HFF-Myc (cell line): ENCODE data around the gene MYOM3.
"Not testable (repeated sequence)": the region's sequence is repeated elsewhere in the genome, so short reads cannot be mapped to it uniquely, and the experiment has no call there.

ENCODE experiments used
- DNase-seq: peaks from one replicate; pipeline ENCODE4 v3.0.0-alpha.2; 2011; ENCODE audit warnings: low read depth; ENCODE audit errors: extremely low read depth
- H3K4me3 ChIP-seq: replicated peaks from 2 replicates; pipeline ENCODE4 v1.5.1; 2011; ENCODE audit warnings: low read depth, mild to moderate bottlenecking, control low read depth, low read length
- TF ChIP-seq, protein P1 (sequence below): IDR thresholded peaks from 2 replicates; pipeline ENCODE4 v1.5.1; 2012; ENCODE audit warnings: mild to moderate bottlenecking, low read depth, low read length, control low read depth; ENCODE audit errors: missing control alignments

MYOM3 gene

DNA sequence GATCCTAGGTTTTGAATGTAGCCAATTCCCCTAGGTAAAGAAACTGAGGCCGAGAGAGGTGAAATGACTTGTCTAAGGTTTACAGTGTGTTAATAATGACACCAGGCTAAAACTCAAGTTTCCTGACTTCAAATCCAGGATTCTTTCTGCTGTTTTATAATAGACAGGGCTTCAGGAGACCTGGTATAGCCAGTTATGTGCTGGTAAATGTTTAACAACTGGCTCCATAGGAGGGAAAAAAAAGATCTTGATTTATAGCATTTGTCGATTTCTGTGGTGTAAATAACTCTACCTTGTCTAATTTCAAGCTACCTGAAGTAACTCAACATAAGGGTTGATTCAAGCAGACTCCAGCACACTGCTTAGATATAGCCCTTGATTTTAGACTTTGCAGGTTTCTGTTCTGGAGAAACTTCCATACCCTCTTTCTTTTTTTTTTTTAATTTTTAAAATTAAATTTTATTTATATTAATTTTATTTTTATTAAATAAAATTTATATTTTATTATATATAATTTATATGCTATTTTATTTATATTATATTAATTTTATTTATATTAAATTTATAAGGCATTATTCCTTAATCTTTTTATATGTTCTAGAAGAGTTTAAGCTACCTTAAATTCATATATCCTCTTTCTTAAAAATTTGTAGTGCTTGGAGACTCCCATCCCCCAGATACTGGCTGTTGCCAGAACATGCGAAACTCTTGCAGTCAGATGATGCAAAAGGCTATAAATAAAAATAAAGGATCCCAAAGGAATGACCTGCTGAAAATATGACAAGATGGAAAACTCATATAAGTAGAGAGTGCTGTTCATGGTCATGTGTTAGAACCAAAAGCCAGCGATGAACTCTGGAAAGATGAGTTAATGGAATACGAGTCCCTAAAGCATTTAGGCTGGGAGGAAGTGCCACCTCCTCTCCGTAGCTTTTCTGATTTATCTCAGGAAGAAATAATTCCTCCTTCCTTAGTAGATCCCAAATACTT, 96.4 kb downstream of the MYOM3 start:
- no peak overlapping the region for H3K4me3 ChIP-seq
- TF ChIP-seq, protein P1, sequence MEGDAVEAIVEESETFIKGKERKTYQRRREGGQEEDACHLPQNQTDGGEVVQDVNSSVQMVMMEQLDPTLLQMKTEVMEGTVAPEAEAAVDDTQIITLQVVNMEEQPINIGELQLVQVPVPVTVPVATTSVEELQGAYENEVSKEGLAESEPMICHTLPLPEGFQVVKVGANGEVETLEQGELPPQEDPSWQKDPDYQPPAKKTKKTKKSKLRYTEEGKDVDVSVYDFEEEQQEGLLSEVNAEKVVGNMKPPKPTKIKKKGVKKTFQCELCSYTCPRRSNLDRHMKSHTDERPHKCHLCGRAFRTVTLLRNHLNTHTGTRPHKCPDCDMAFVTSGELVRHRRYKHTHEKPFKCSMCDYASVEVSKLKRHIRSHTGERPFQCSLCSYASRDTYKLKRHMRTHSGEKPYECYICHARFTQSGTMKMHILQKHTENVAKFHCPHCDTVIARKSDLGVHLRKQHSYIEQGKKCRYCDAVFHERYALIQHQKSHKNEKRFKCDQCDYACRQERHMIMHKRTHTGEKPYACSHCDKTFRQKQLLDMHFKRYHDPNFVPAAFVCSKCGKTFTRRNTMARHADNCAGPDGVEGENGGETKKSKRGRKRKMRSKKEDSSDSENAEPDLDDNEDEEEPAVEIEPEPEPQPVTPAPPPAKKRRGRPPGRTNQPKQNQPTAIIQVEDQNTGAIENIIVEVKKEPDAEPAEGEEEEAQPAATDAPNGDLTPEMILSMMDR = no peak
- no peak for DNase-seq

DNA sequence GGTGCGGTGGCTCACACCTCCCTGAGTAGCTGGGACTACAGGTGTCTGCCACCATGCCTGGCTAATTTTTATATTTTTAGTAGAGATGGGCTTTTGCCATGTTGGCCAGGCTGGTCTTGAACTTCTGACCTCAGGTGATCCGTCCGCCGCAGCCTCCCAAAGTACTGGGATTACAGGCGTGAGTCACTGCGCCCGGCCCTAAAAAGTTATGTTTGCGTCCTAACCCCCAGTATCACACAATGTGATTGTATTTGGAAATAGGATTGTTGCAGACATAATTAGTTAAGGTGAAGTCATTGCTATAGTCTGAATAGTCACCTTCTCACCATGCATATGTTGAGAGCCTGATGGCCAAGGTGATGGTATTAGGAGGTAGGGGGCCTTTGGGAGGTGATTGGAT, 99.1 kb downstream of the MYOM3 start:
- H3K4me3 ChIP-seq, DNase-seq: not testable (repeated sequence)

DNA sequence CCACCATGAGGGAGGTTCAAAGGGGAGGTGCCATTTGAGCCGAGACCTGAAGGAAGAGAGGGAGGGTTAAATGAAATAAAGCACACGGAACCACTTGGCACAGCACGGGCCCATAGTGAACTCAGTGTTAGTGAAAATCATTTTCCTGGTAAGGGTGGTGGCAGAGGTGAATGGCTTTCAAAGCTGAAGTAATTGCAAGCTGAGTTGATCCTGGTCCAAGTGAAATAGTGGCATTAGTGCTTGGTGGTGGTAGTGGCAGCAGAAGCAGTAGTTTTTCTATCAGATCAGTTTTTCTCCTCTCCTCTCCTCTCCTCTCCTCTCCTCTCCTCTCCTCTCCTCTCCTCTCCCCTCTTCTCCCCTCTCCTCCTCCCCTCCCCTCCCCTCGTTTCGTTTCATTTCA, 101.3 kb downstream of the MYOM3 start:
- no peak overlapping the region for H3K4me3 ChIP-seq
- DNase-seq = no peak
- TF ChIP-seq, protein P1 = no peak

DNA sequence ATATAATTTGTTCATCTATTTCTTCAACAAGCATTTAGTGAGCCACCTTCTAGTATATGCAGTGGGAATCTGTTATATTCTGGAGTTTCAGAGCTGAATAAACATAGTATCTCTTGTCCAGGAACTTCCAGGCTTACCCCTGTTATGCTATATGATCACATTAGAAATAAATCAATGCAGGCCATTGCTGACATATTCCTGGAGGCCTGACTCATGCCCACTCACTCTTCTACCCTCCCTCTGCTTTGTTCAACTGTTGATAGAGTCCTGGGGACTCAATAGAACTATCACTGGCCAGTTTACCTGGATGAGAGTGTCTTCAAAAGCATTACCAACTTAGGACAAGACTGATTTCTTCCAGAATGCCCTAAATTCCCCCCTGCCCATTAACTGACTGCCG, 102.5 kb downstream of the MYOM3 start:
- TF ChIP-seq, protein P1 = no peak
- DNase-seq = no peak
- no peak overlapping the region for H3K4me3 ChIP-seq

DNA sequence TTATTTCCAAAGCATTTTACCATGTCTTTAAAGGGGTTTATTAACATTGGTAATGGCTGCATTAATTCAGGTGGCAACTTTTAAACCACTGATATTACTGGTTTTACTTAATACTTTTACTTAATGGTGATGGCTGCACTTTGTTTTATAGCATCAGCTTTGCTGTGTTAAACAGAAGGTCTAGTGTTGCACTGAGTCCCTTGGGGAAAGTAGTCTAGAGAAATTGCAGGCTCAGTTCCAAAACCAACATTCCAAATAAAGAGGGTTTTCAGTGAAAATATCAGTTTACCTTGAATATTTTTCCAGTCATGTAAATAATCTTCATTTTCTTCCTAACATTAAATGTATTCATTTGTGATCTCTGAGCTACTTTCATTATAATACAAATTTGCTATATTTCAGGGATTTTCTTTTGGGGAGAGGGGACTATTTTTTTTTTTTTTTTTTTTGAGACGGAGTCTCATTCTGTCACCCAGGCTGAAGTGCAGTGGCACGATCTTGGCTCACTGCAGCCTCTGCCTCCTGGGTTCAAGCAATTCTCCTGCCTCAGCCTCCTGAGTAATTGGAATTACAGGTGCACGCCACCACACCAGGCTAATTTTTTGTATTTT, 103.3 kb downstream of the MYOM3 start:
- H3K4me3 ChIP-seq, DNase-seq: not testable (repeated sequence)

DNA sequence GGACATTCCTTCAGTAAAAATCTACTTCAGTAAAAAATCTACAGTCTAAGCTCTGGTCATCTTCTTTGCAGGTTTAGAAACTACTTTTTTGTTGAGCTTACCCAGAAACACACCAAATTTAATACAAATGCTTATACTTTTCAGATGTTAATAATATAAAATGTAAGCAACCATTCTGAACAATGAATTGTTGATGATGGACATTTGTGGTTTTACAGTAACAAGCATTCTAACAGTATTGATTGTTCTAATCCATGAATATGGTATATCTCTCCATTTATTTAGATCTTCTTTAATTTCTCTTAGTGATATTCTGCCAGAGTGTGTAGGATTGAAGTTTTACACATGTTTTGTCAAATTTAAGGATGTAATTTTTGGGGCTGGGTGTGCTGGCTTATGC, 104.9 kb downstream of the MYOM3 start:
- H3K4me3 ChIP-seq = no peak overlapping the region
- TF ChIP-seq, protein P1 = no peak
- DNase-seq = no peak
